Kidney epithelial cell (primary cell): ENCODE measurements around the gene ITGB6. TPM values are rescaled to one million over a fixed set of nuclear protein-coding genes. Genes with fewer than 3 reads are reported as not detected.

Experiments used
- DNase-seq: peaks from one replicate; pipeline ENCODE4 v3.0.0-alpha.2; 2010; ENCODE audit warnings: low read depth
- H3K27me3 ChIP-seq: 2 replicates; pipeline ENCODE4 v1.6.0; 2011; ENCODE audit warnings: low read length; ENCODE audit not compliant: control insufficient read depth, insufficient read depth
- H3K36me3 ChIP-seq: 2 replicates; pipeline ENCODE4 v1.5.1; 2011; ENCODE audit warnings: low read length; ENCODE audit not compliant: control insufficient read depth, insufficient read depth
- H3K4me3 ChIP-seq: 2 replicates; pipeline ENCODE4 v1.5.1; 2011; ENCODE audit warnings: low read depth, mild to moderate bottlenecking, control low read depth, low read length
- CTCF ChIP-seq: IDR thresholded peaks from 2 replicates; pipeline ENCODE4 v1.5.1; 2011; ENCODE audit warnings: mild to moderate bottlenecking, moderate library complexity, low read length, control low read depth, inconsistent platforms; ENCODE audit not compliant: insufficient read depth, poor library complexity, severe bottlenecking
- total RNA-seq: library from RNA; depleted of rRNA; stranded (reverse); fragments of >200 nt; gene quantifications from 2 replicates; pipeline ENCODE4 v1.2.3, GENCODE V29; 2015

The ITGB6 gene
- total RNA-seq, 1 donor from 2014 or later = 68.5 TPM

- H3K36me3 ChIP-seq = no peaks in the 10 kb centered on the region
- H3K27me3 ChIP-seq = no peaks in the 10 kb centered on the region
- DNase-seq = no peak
- no peak for TF ChIP-seq CTCF
- no peak overlapping the region for H3K4me3 ChIP-seq
Observed at GRCh38 chr2:160053946-160054345, 146.1 kb downstream of the ITGB6 start.

GRCh38 chr2:160052531-160052930 is 147.5 kb downstream of the ITGB6 start:
- H3K4me3 ChIP-seq = no peak overlapping the region
- no peak for DNase-seq
- TF ChIP-seq CTCF = no peak
- no peaks in the 10 kb centered on the region for H3K36me3 ChIP-seq
- H3K27me3 ChIP-seq = no peaks in the 10 kb centered on the region

- H3K4me3 ChIP-seq = no peak overlapping the region
- no peak for DNase-seq
- no peaks in the 10 kb centered on the region for H3K36me3 ChIP-seq
- H3K27me3 ChIP-seq = no peaks in the 10 kb centered on the region
- TF ChIP-seq CTCF = no peak
Observed at GRCh38 chr2:160051371-160051800, 148.7 kb downstream of the ITGB6 start.

- TF ChIP-seq CTCF = no peak
- Histone ChIP-seq H3K36me3 (no peaks in the 10 kb centered on the region), H3K27me3 (no peaks in the 10 kb centered on the region), H3K4me3 (no peak overlapping the region)
- DNase-seq = no peak
Observed at GRCh38 chr2:160050147-160050546, 149.9 kb downstream of the ITGB6 start.

Other genes starting within 250 kb of the ITGB6 start
- 2.9 and 3.6 TPM in 2 replicates for gene PLA2R1, start 137.7 kb downstream of the ITGB6 start, total RNA-seq